H1 (cell line): Measurements from ENCODE around the gene FBXO34. TPM values are rescaled to one million over a fixed set of nuclear protein-coding genes. Genes with fewer than 3 reads are reported as not detected.

ENCODE experiments used
- CTCF ChIA-PET: fragments of 300-600 bp; sonication (Branson Sonifier 250); formaldehyde crosslinking; loops from one replicate; lab custom pipeline; 2021; ENCODE audit not compliant: partially characterized antibody; lab: Charles Lee
- POLR2A ChIA-PET: fragments of 300-600 bp; sonication (Branson Sonifier 250); formaldehyde crosslinking; loops from one replicate; lab custom pipeline; 2021; ENCODE audit warnings: inconsistent platforms; ENCODE audit not compliant: partially characterized antibody; lab: Charles Lee
- DNase-seq, 2 experiments: peaks; one replicate each; pipeline versions ENCODE4 v3.0.0 to v3.0.0-alpha.2; 2010 to 2022; ENCODE audit warnings: low spot score in 2 of 2, low read depth in 1 of 2, mixed read lengths in 1 of 2
- FAIRE-seq: peaks from 2 replicates; lab custom pipeline; 2011; peaks lifted over from hg19 to GRCh38; lab: Jason Lieb, UNC
- H2AFZ ChIP-seq: 2 replicates; pipeline ENCODE4 v1.8.1; 2012; ENCODE audit warnings: low read length, inconsistent platforms
- H2AK5ac ChIP-seq: 2 replicates; pipeline ENCODE4 v1.6.1; 2013; ENCODE audit warnings: low read depth, low read length
- H2BK120ac ChIP-seq: replicated peaks from 2 replicates; pipeline ENCODE3; 2013; ENCODE audit warnings: low read depth, low read length, inconsistent platforms
- H2BK12ac ChIP-seq: 2 replicates; pipeline ENCODE4 v1.6.1; 2013; ENCODE audit warnings: low read depth, low read length
- H2BK15ac ChIP-seq: 2 replicates; pipeline ENCODE4 v1.6.1; 2013; ENCODE audit warnings: low read length
- H2BK20ac ChIP-seq: 2 replicates; pipeline ENCODE4 v1.6.1; 2013; ENCODE audit warnings: low read length
- H2BK5ac ChIP-seq: 2 replicates; pipeline ENCODE4 v1.6.1; 2013; ENCODE audit warnings: low read depth, low read length
- H3K14ac ChIP-seq: 2 replicates; pipeline ENCODE4 v1.6.1; 2013; ENCODE audit warnings: inconsistent platforms; ENCODE audit not compliant: insufficient read length
- H3K18ac ChIP-seq: 2 replicates; pipeline ENCODE4 v1.6.1; 2013; ENCODE audit warnings: low read length; ENCODE audit errors: extremely low read depth
- H3K23ac ChIP-seq: 2 replicates; pipeline ENCODE4 v1.6.1; 2013; ENCODE audit warnings: inconsistent platforms; ENCODE audit not compliant: insufficient read length
- H3K23me2 ChIP-seq: 2 replicates; pipeline ENCODE4 v1.6.1; 2013; ENCODE audit warnings: low read depth, low read length
- H3K27ac ChIP-seq: 2 replicates; pipeline ENCODE4 v1.6.1; 2011; ENCODE audit warnings: low read depth, low read length, inconsistent platforms
- H3K27me3 ChIP-seq, 4 experiments: replicated peaks in 1 of 4; 1 replicate in 1 of 4; 2 replicates in 3 of 4; pipeline versions ENCODE4 v1.6.1 to v1.8.1; 2011 to 2013; ENCODE audit warnings: low read length in 3 of 4, mild to moderate bottlenecking in 3 of 4, inconsistent platforms in 2 of 4, mixed read lengths in 2 of 4, moderate library complexity in 1 of 4; ENCODE audit not compliant: control insufficient read depth in 3 of 4, insufficient read depth in 3 of 4; ENCODE audit errors: extremely low read depth in 1 of 4
- H3K36me3 ChIP-seq, 4 experiments: 2 replicates each; pipeline versions ENCODE4 v1.6.1 to v1.8.1; 2011 to 2013; ENCODE audit warnings: mild to moderate bottlenecking in 4 of 4, low read length in 3 of 4, moderate library complexity in 2 of 4, control low read depth in 1 of 4, inconsistent platforms in 1 of 4; ENCODE audit not compliant: insufficient read depth in 4 of 4, control insufficient read depth in 2 of 4
- H3K4ac ChIP-seq: replicated peaks from 2 replicates; pipeline ENCODE3; 2013; ENCODE audit warnings: low read length, low read depth, mixed read lengths, inconsistent platforms; ENCODE audit not compliant: insufficient read length
- H3K4me1 ChIP-seq, 4 experiments: replicated peaks in 1 of 4; 1 replicate in 1 of 4; 2 replicates in 3 of 4; pipeline versions ENCODE4 v1.6.1 to v1.8.1; 2011 to 2013; ENCODE audit warnings: low read length in 3 of 4, inconsistent platforms in 2 of 4, mixed read lengths in 1 of 4; ENCODE audit not compliant: insufficient read depth in 4 of 4, control insufficient read depth in 3 of 4
- H3K4me2 ChIP-seq, 2 experiments: 2 replicates each; pipeline versions ENCODE4 v1.6.1 to v1.8.1; 2011 to 2013; ENCODE audit warnings: low read depth in 2 of 2, low read length in 2 of 2, control low read depth in 1 of 2, inconsistent platforms in 1 of 2, mild to moderate bottlenecking in 1 of 2; ENCODE audit not compliant: insufficient read depth in 1 of 2
- H3K4me3 ChIP-seq, 4 experiments: fragments of 200-600, 300-600 bp in 1 of 4; sonication (generic), shearing (Covaris generic), sonication (Bioruptor Twin) in 1 of 4; 2 replicates each; pipeline versions ENCODE4 v1.5.1 to v1.8.1; 2011 to 2016; ENCODE audit warnings: low read length in 4 of 4, low read depth in 3 of 4, control low read depth in 2 of 4, inconsistent platforms in 2 of 4, mild to moderate bottlenecking in 2 of 4, mixed read lengths in 1 of 4, moderate library complexity in 1 of 4; ENCODE audit not compliant: insufficient read depth in 2 of 4; ENCODE audit errors: extremely low read depth in 1 of 4
- H3K56ac ChIP-seq: replicated peaks from 2 replicates; pipeline ENCODE3; 2013; ENCODE audit warnings: low read depth, mild to moderate bottlenecking, mixed read lengths, low read length, inconsistent platforms; ENCODE audit not compliant: insufficient read length
- H3K79me1 ChIP-seq: 2 replicates; pipeline ENCODE4 v1.6.1; 2013; ENCODE audit warnings: low read depth, low read length, control low read depth
- H3K79me2 ChIP-seq, 2 experiments: 2 replicates each; pipeline versions ENCODE4 v1.6.1 to v1.8.1; 2012 to 2013; ENCODE audit warnings: low read length in 2 of 2, mild to moderate bottlenecking in 2 of 2, inconsistent platforms in 1 of 2; ENCODE audit not compliant: insufficient read depth in 2 of 2, control insufficient read depth in 1 of 2
- H3K9ac ChIP-seq, 4 experiments: replicated peaks in 1 of 4; 1 replicate in 1 of 4; 2 replicates in 3 of 4; pipeline versions ENCODE4 v1.6.1 to v1.8.1; 2011 to 2013; ENCODE audit warnings: low read depth in 3 of 4, low read length in 3 of 4, control low read depth in 2 of 4, mild to moderate bottlenecking in 2 of 4, moderate library complexity in 2 of 4, inconsistent platforms in 1 of 4; ENCODE audit errors: extremely low read depth in 1 of 4
- H3K9me3 ChIP-seq, 2 experiments: 2 replicates each; pipeline versions ENCODE4 v1.6.1 to v1.8.1; 2012 to 2013; ENCODE audit warnings: mild to moderate bottlenecking in 2 of 2, moderate library complexity in 2 of 2, control low read depth in 1 of 2, inconsistent platforms in 1 of 2, low read depth in 1 of 2, low read length in 1 of 2, mixed read lengths in 1 of 2; ENCODE audit not compliant: insufficient read depth in 2 of 2
- H4K20me1 ChIP-seq, 2 experiments: replicated peaks in 1 of 2; 2 replicates each; pipeline versions ENCODE3 to v1.8.1; 2011 to 2013; ENCODE audit warnings: inconsistent platforms in 2 of 2, low read length in 2 of 2, mild to moderate bottlenecking in 1 of 2; ENCODE audit not compliant: insufficient read depth in 2 of 2, control insufficient read depth in 1 of 2
- H4K5ac ChIP-seq: 2 replicates; pipeline ENCODE4 v1.6.1; 2013; ENCODE audit warnings: low read length, low read depth, mixed read lengths, inconsistent platforms; ENCODE audit not compliant: insufficient read length
- H4K8ac ChIP-seq: 2 replicates; pipeline ENCODE4 v1.8.0; 2013; ENCODE audit warnings: mild to moderate bottlenecking, moderate library complexity, low read length, inconsistent platforms; ENCODE audit not compliant: insufficient read depth; ENCODE audit errors: extremely low read depth
- H4K91ac ChIP-seq: replicated peaks from 2 replicates; pipeline ENCODE3; 2013; ENCODE audit warnings: low read length, mixed read lengths, inconsistent platforms; ENCODE audit not compliant: insufficient read length
- CHD1 ChIP-seq: IDR thresholded peaks from 2 replicates; pipeline ENCODE4 v1.6.1; 2012; ENCODE audit warnings: low read depth, low read length, improper control_type of control experiment
- NANOG ChIP-seq: IDR thresholded peaks from 2 replicates; pipeline ENCODE4 v1.6.1; 2011; ENCODE audit warnings: low read length, low read depth, mild to moderate bottlenecking, inconsistent platforms; ENCODE audit not compliant: insufficient read depth, poor library complexity, severe bottlenecking
- SAP30 ChIP-seq: fragments of 300-600 bp; sonication (generic); IDR thresholded peaks from 2 replicates; pipeline ENCODE4 v1.7.1; 2012; ENCODE audit warnings: low read length, moderate library complexity, mild to moderate bottlenecking, inconsistent platforms; ENCODE audit not compliant: insufficient read depth, insufficient replicate concordance
- SIN3A ChIP-seq, 2 experiments: IDR thresholded peaks in 1 of 2; conservative IDR thresholded peaks in 1 of 2; 2 replicates each; pipeline ENCODE4 v1.6.1; 2011 to 2012; ENCODE audit warnings: low read length in 2 of 2, improper control_type of control experiment in 1 of 2, low read depth in 1 of 2, mild to moderate bottlenecking in 1 of 2
- SIRT6 ChIP-seq: IDR thresholded peaks from one replicate; pipeline ENCODE4 v1.7.1; 2012; ENCODE audit warnings: low read length, inconsistent platforms
- SIX5 ChIP-seq: IDR thresholded peaks from 2 replicates; pipeline ENCODE4 v1.6.1; 2011; ENCODE audit warnings: mild to moderate bottlenecking, low read depth, low read length
- SP1 ChIP-seq: IDR thresholded peaks from 2 replicates; pipeline ENCODE4 v1.6.1; 2011; ENCODE audit warnings: low read depth, low read length
- YY1 ChIP-seq: IDR thresholded peaks from 2 replicates; pipeline ENCODE4 v1.6.1; 2011; ENCODE audit warnings: low read depth, mild to moderate bottlenecking, low read length
- WGBS, 2 experiments: shearing (Covaris generic) in 1 of 2; methylation state at CpG; one replicate each; pipeline versions ENCODE4 v1.1.6 to v1.1.7; 2013 to 2015; ENCODE audit warnings: low lambda C conversion rate in 2 of 2, mixed read lengths in 2 of 2, inconsistent platforms in 1 of 2, low coverage in 1 of 2, missing lambda C conversion rate in 1 of 2; ENCODE audit not compliant: insufficient replicate concordance in 2 of 2, insufficient coverage in 1 of 2, insufficient read length in 1 of 2; ENCODE audit errors: extremely low coverage in 1 of 2, missing lambda C conversion rate in 1 of 2; 5-methylcytosine and 5-hydroxymethylcytosine counted together
- polyA plus RNA-seq, 7 experiments: library from polyadenylated mRNA; depleted of rRNA in 3 of 7; stranded (reverse) in 5 of 7; unstranded in 2 of 7; fragments of >200 nt in 5 of 7; fragments of 200-250 nt in 2 of 7; gene quantifications; 1 replicate in 5 of 7; 2 replicates in 1 of 7; 4 replicates in 1 of 7; pipeline versions ENCODE4 v1.2.1 to v1.2.3, GENCODE V29; 2011 to 2013; ENCODE audit warnings: missing spikeins in 2 of 7, mixed read lengths in 2 of 7
- total RNA-seq: library from RNA; stranded (reverse); fragmentation: NEBNext Ultra II Directional; extraction: Animal tissue kit (Norgen Biotek cat#: 25700); gene quantifications from 2 replicates; pipeline ENCODE4 v1.2.1, GENCODE V29; 2021
- TF ChIP-seq, protein P1 (sequence below): IDR thresholded peaks from 2 replicates; pipeline ENCODE4 v1.6.1; 2012; ENCODE audit warnings: low read length, inconsistent platforms

Gene FBXO34
- total and polyA plus RNA-seq, 2 of the 8 experiments (the other 6 are each of a cell fraction or from before 2014, with no cell fraction given) = 7.0 to 14.4 TPM

DNA sequence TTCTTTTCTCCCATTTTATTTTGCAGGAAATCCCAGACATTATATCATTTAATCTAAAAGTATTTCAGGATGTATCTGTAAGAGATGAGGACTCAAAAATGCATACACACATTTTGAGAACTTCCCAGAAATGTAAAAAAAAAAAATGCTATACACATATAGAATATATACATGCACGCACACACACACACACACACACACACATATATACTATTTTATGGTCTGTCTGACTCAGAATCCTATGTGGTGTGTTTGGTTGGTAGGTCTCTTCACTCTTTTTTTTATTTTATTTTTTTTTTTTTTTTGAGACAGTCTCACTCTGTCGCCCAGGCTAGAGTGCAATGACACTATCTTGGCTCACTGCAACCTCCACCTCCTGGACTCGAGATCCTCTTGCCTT is 65.5 kb downstream of the FBXO34 start:
- Histone ChIP-seq H3K4ac (no peak overlapping the region), H3K23ac (no peak overlapping the region), H4K20me1 (peaks cover 0 to 7% of the 10 kb centered on the region in 2 experiments), H3K4me1 (peaks cover 0 to 10% (median 5%) of the 10 kb centered on the region in 4 experiments; a peak in 2 of 7 replicates), H3K79me2 (peaks cover 0 to 34% of the 10 kb centered on the region in 2 experiments; a peak in 3 of 4 replicates), H4K91ac (no peak overlapping the region), H3K9me3 (no peaks in the 10 kb centered on the region), H3K9ac (no peak overlapping the region), H2BK12ac (no peak overlapping the region), H2BK20ac (no peak overlapping the region), H2AFZ (no peak overlapping the region), H2BK5ac (no peak overlapping the region), H3K18ac (no peak overlapping the region), H4K8ac (no peak overlapping the region), H3K36me3 (no peaks in the 10 kb centered on the region), H2BK120ac (no peak overlapping the region), H4K5ac (no peak overlapping the region), H3K4me3 (no peak overlapping the region), H3K14ac (no peak overlapping the region), H2AK5ac (no peak overlapping the region), H3K27me3 (no peaks in the 10 kb centered on the region), H3K56ac (no peak overlapping the region), H3K4me2 (no peak overlapping the region), H3K27ac (no peak overlapping the region), H3K23me2 (no peaks in the 10 kb centered on the region; the same call in 1 of the 2 replicates), H2BK15ac (no peak overlapping the region), H3K79me1 (peaks cover 3% of the 10 kb centered on the region; the same call in 1 of the 2 replicates)
- TF ChIP-seq, protein P1, sequence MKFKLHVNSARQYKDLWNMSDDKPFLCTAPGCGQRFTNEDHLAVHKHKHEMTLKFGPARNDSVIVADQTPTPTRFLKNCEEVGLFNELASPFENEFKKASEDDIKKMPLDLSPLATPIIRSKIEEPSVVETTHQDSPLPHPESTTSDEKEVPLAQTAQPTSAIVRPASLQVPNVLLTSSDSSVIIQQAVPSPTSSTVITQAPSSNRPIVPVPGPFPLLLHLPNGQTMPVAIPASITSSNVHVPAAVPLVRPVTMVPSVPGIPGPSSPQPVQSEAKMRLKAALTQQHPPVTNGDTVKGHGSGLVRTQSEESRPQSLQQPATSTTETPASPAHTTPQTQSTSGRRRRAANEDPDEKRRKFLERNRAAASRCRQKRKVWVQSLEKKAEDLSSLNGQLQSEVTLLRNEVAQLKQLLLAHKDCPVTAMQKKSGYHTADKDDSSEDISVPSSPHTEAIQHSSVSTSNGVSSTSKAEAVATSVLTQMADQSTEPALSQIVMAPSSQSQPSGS = no peak
- no peak for TF ChIP-seq SP1
- no peak for TF ChIP-seq SIRT6
- TF ChIP-seq CHD1 = no peak
- TF ChIP-seq SIX5 = no peak
- no peak for TF ChIP-seq NANOG
- no peak for TF ChIP-seq SAP30
- no peak for TF ChIP-seq YY1
- TF ChIP-seq SIN3A (conservative IDR thresholded peaks at IDR 0.05 in 1 of 2, IDR thresholded peaks at IDR 0.05 in 1 of 2; ENCODE audit: low read depth in 1 of 2, low read length in 2 of 2) = no peak
- WGBS, 2 experiments = 86% methylated on average over 2 of the region's 3 CpGs; no CpG with 5 or more reads in 1 of the 2 experiments
- FAIRE-seq = no peak
- CTCF ChIA-PET = interaction anchor here (1.2 to 1.5 kb wide), 2 partner anchors 10 to 18 kb away, joined by 3 read pairs; no protein-coding TSS in a partner anchor
- POLR2A ChIA-PET = interaction anchor here (0.6 to 1.3 kb wide), 2 partner anchors 22 to 77 kb away, joined by 3 to 4 read pairs; no protein-coding TSS in a partner anchor
- no peak for DNase-seq
